AG08396 (cell line): ENCODE data around the gene ZNF808.
"Not testable (repeated sequence)": the region's sequence is repeated elsewhere in the genome, so short reads cannot be mapped to it uniquely, and the experiment has no call there.

ENCODE experiments used
- DNase-seq: peaks from one replicate; pipeline ENCODE4 v3.0.0; 2012; ENCODE audit warnings: low spot score, mixed read lengths

Gene ZNF808

DNA sequence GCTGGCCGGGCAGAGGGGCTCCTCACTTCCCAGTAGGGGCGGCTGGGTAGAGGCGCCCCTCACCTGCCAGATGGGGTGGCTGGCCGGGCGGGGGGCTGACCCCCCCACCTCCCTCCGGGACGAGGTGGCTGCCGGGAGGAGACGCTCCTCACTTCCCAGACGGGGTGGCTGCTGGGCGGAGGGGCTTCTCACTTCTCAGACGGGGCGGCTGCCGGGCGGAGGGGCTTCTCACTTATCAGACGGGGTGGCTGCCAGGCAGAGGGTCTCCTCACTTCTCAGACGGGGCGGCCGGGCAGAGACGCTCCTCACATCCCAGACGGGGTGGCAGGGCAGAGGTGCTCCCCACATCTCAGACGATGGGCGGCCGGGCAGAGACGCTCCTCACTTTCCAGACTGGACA is 66.0 kb downstream of the ZNF808 start:
- not testable (repeated sequence) for DNase-seq

DNA sequence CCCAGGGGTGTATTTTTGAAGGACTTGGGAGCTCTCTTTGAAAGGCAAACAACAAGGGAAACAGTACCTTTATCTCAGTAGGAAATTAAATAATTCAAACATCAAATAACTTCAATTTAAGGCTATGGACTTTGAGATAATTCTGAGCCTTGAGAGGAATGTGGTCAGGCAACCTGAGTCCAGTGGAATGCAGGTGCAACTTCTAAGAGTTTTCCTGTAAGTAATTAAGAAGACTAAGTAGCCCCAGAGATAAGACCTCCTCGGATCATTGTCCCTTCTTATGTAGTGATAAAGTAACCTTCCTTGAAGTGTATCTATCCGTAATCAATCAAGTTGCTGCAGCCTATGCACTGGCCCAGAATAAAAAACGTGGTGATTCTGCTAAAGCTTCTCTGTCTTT is 71.8 kb downstream of the ZNF808 start:
- no peak for DNase-seq

DNA sequence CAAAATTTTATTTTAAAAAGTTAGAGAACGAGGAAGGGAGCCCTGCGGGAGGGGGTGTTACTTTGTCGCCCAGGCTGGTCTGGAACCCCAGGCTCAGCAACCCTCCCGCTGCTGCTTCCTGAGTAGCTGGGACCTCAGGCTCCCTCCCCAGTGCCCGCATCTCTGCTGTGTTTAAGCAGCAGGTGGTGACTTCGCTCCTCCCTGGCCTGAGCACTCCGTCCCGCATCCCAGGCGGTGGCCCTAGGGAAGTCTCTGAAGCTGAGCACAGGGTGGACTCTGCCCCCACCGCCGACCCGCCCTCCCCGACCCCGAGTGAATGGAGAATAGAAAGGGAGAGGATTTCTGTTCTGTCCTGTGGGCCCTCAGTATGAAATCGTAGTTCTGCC is 73.2 kb downstream of the ZNF808 start:
- DNase-seq = no peak

DNA sequence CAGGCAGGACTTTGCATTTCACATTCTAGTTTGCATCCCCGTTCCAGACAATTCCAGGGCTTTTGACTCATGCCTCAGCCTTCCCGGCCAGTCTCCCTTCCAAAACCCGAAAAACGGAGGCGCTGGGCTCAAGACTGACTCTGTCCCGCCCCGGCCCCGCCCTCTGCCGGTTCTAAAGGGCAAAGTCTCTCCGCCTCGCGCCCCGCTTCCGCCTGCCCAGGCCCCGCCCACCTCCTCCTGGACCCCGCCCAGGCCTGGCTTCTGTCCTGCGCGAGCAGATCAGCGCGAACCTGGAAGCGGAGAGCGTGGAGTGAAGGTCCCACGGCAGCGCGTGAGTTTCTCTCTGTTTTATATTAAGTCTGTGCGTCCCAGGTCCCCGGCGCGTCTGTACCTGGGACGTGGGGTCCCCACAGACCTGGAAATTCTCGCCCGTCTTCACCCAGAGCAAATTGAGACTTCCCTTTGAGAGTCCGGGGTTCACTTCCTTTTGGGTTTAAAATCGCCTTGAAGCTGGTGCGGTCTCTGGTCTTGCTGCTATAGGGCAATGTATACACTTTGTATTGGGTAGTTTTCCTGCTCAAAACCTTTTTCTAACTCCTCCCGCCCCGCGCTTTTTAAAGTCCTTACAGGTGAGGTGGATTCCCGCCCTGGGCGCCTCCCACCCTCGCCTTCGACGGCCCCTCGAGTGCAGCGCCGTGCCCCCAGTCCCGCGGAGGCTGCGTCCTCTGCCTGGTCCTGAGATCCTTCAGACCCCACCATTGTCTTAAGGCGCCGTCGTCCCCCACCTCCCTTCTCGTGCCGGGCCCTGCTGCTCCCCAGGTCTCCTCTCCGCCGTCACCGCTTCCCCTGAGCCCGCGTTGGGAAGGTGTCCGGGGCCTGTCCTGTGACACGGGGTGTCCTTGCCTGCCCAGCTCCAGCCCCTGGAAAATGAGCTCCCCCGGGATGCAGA is 73.8 kb downstream of the ZNF808 start:
- DNase-seq = peak; percentile 96

DNA sequence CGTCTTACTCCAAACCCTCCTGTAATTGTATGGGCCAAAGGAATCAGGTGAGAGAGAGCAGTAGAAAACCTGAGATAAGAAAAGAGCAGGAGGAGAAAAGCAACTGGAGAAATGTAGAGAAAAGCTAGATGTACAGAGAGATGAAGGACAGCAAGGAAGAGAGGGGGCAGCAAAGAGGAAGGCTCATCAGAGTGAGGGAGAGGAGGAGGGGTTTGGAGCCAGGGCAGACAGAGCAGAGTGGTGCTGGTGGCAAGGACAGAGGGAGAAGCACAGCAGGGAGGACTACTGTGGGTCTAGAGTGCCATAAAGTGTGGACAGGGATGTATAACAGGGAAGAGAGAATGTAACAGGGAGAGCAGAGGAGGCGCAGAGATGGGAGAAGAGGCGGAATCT is 74.5 kb downstream of the ZNF808 start:
- not testable (repeated sequence) for DNase-seq

DNA sequence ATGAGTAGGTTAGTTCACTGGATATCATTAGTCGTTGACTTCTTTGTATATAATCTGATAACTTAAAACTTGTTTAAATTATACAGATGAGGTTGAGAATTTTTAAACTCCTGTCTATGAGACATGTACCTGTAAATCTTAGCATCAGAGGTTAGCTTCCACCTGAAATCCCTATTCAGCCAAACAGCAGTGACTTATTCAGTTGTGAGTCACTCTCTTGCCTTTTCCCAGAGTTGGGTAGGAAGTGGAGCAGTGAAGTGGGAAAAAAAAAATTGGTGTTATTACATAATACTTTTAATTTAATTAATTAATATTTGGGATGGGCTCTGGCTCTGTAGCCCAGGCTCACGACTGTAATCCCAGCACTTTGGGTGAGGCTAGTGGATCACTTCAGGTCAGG is 75.5 kb downstream of the ZNF808 start:
- DNase-seq = no peak

DNA sequence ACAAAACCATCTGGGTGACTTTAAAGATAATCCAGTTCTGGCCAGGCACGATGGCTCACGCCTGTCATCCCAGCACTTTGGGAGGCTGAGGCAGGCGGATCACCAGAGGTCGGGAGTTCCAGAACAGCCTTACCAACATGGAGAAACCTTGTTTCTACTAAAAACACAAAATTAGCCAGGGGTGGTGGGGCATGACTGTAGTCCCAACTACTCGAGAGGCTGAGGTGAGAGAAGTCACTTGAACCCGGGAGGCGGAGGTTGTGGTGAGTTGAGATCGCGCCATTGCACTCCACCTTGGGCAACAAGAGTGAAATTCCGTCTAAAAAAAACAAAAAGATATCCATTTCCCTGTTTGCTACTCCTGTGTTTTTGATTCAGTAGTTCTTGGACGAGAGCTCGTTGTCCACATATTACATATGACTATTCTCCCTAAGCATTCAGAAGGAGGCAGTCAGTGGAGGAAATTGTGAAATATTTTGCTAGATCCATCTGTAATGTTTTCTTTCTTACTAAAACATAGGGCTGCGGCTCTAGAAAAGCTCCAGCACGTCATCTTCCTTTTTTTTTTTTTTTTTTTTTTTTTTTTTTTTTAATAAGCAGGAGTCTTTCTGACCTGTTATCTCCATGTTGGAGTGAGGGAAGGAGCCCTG is 76.2 kb downstream of the ZNF808 start:
- DNase-seq = no peak
